HCT116 (cell line): Measurements from ENCODE around the gene AOPEP. TPM values are rescaled to one million over a fixed set of nuclear protein-coding genes. Genes with fewer than 3 reads are reported as not detected.

ENCODE experiments used
- ATAC-seq: fragments of 200-7000 bp; cut with Tn5 transposase; 2 replicates; pipeline ENCODE4 v1.9.1; 2020; ENCODE audit warnings: mild to moderate bottlenecking, moderate library complexity
- BruUV-seq: library from RNA; stranded (reverse); fragments of 400-500 nt; replicated peaks from 2 replicates; lab custom pipeline; 2021; lab: Mats Ljungman, UMichigan
- CTCF ChIA-PET: fragments of 300-600 bp; sonication (Branson Sonifier 250); formaldehyde crosslinking; loops from one replicate; lab custom pipeline; 2021; ENCODE audit warnings: antibody characterized with exemption; lab: Charles Lee
- POLR2A ChIA-PET: fragments of 300-600, 350-600 bp; sonication (Branson Sonifier 250); formaldehyde crosslinking; loops from one replicate; lab custom pipeline; 2021; ENCODE audit warnings: antibody characterized with exemption; lab: Charles Lee
- RAD21 ChIA-PET, 2 experiments: fragments of 300-600 bp; sonication (Branson Sonifier 250); formaldehyde crosslinking; loops; one replicate each; lab custom pipeline; 2023; ENCODE audit warnings: low total read pairs in 2 of 2; ENCODE audit not compliant: uncharacterized antibody in 2 of 2, unreplicated experiment in 2 of 2, low non-redundant PET in 1 of 2; lab: Charles Lee
- DNase-seq: peaks from one replicate; pipeline ENCODE4 v3.0.0-alpha.2; 2010; ENCODE audit warnings: low read depth, low spot score
- H2AFZ ChIP-seq: fragments of 200-600 bp; shearing (Covaris generic), sonication (generic); 2 replicates; pipeline ENCODE4 v1.6.1; 2017; ENCODE audit warnings: low read depth, mixed run types, mixed read lengths, antibody characterized with exemption, low read length; ENCODE audit not compliant: poor library complexity, severe bottlenecking
- H3K27ac ChIP-seq: 2 replicates; pipeline ENCODE4 v1.5.1; 2012; ENCODE audit warnings: low read depth, low read length
- H3K27me3 ChIP-seq: fragments of 200-600 bp; sonication (generic); 2 replicates; pipeline ENCODE4 v1.6.1; 2016; ENCODE audit warnings: mixed run types, low read length, mixed read lengths; ENCODE audit not compliant: insufficient read depth
- H3K36me3 ChIP-seq, 2 experiments: fragments of 200-500 bp in 1 of 2; fragments of 200-600 bp in 1 of 2; sonication (Bioruptor generic) in 1 of 2; sonication (generic) in 1 of 2; 2 replicates each; pipeline versions ENCODE4 v1.5.1 to v1.6.1; 2014 to 2016; ENCODE audit warnings: low read length in 2 of 2, inconsistent platforms in 1 of 2, mixed read lengths in 1 of 2, mixed run types in 1 of 2; ENCODE audit not compliant: insufficient read depth in 2 of 2, control insufficient read depth in 1 of 2
- H3K4me1 ChIP-seq, 2 experiments: fragments of 200-600 bp in 1 of 2; sonication (generic) in 1 of 2; 2 replicates each; pipeline versions ENCODE4 v1.5.1 to v1.6.1; 2012 to 2017; ENCODE audit warnings: low read length in 2 of 2, inconsistent platforms in 1 of 2, mild to moderate bottlenecking in 1 of 2, mixed read lengths in 1 of 2, mixed run types in 1 of 2, moderate library complexity in 1 of 2; ENCODE audit not compliant: insufficient read depth in 2 of 2, control insufficient read depth in 1 of 2
- H3K4me2 ChIP-seq: fragments of 200-600 bp; sonication (generic); 2 replicates; pipeline ENCODE4 v1.6.1; 2017; ENCODE audit warnings: mixed run types, low read length, mixed read lengths
- H3K4me3 ChIP-seq, 2 experiments: fragments of 200-600 bp in 1 of 2; sonication (generic) in 1 of 2; replicated peaks in 1 of 2; 2 replicates each; pipeline ENCODE4 v1.5.1; 2011 to 2016; ENCODE audit warnings: low read length in 2 of 2, control low read depth in 1 of 2, low read depth in 1 of 2, mild to moderate bottlenecking in 1 of 2, mixed read lengths in 1 of 2, mixed run types in 1 of 2
- H3K79me2 ChIP-seq: fragments of 200-600 bp; sonication (generic); 2 replicates; pipeline ENCODE4 v1.6.1; 2017; ENCODE audit warnings: mild to moderate bottlenecking, mixed run types, low read length, moderate library complexity, mixed read lengths; ENCODE audit not compliant: insufficient read depth
- H3K9ac ChIP-seq: fragments of 200-600 bp; sonication (generic); 2 replicates; pipeline ENCODE4 v1.6.1; 2016; ENCODE audit warnings: low read length, mixed read lengths
- H3K9me2 ChIP-seq: fragments of 200-600 bp; sonication (generic), shearing (Covaris generic); 2 replicates; pipeline ENCODE4 v1.6.1; 2017; ENCODE audit warnings: mixed run types, mild to moderate bottlenecking, moderate library complexity; ENCODE audit not compliant: insufficient read depth
- H3K9me3 ChIP-seq, 2 experiments: fragments of 200-500 bp in 1 of 2; fragments of 200-600 bp in 1 of 2; sonication (Bioruptor generic) in 1 of 2; sonication (generic) in 1 of 2; 2 replicates each; pipeline ENCODE4 v1.6.1; 2014 to 2017; ENCODE audit warnings: low read length in 2 of 2, mixed read lengths in 2 of 2, inconsistent platforms in 1 of 2, low read depth in 1 of 2, mild to moderate bottlenecking in 1 of 2, mixed run types in 1 of 2, moderate library complexity in 1 of 2; ENCODE audit not compliant: control insufficient read depth in 1 of 2, insufficient read depth in 1 of 2
- H4K20me1 ChIP-seq: fragments of 200-600 bp; sonication (generic), shearing (Covaris generic); 2 replicates; pipeline ENCODE4 v1.6.1; 2017; ENCODE audit warnings: mixed run types, mild to moderate bottlenecking, moderate library complexity; ENCODE audit not compliant: insufficient read depth
- CBX3 ChIP-seq: IDR thresholded peaks from 2 replicates; pipeline ENCODE4 v1.6.1; 2012; ENCODE audit warnings: low read depth
- CEBPB ChIP-seq: IDR thresholded peaks from 2 replicates; pipeline ENCODE4 v1.6.1; 2012; ENCODE audit warnings: low read depth
- ELF1 ChIP-seq: IDR thresholded peaks from 2 replicates; pipeline ENCODE4 v1.6.1; 2012; ENCODE audit warnings: low read depth, borderline replicate concordance
- EZH2phosphoT487 ChIP-seq: fragments of 200-600 bp; IDR thresholded peaks from 2 replicates; pipeline ENCODE4 v1.6.1; 2018; ENCODE audit warnings: antibody characterized with exemption, borderline replicate concordance
- FOSL1 ChIP-seq: IDR thresholded peaks from 2 replicates; pipeline ENCODE4 v1.6.1; 2012; ENCODE audit warnings: low read depth
- POLR2A ChIP-seq: IDR thresholded peaks from 2 replicates; pipeline ENCODE4 v1.7.0; 2011; ENCODE audit warnings: borderline replicate concordance; ENCODE audit not compliant: insufficient read depth, insufficient read length; ENCODE audit errors: extremely low read depth
- SIN3A ChIP-seq: IDR thresholded peaks from 2 replicates; pipeline ENCODE4 v1.6.1; 2012; ENCODE audit warnings: low read depth
- SP1 ChIP-seq: IDR thresholded peaks from 2 replicates; pipeline ENCODE4 v1.6.1; 2012; ENCODE audit warnings: low read depth
- TCF7L2 ChIP-seq: IDR thresholded peaks from 2 replicates; pipeline ENCODE4 v1.7.0; 2011; ENCODE audit warnings: borderline replicate concordance, inconsistent platforms; ENCODE audit not compliant: insufficient read depth, insufficient read length; ENCODE audit errors: extremely low read depth
- YY1 ChIP-seq: IDR thresholded peaks from 2 replicates; pipeline ENCODE4 v1.6.1; 2011; ENCODE audit warnings: low read length, low read depth, moderate library complexity, mild to moderate bottlenecking; ENCODE audit not compliant: insufficient replicate concordance; ENCODE audit errors: extremely low read depth
- ZBTB33 ChIP-seq: IDR thresholded peaks from 2 replicates; pipeline ENCODE4 v1.6.1; 2011; ENCODE audit warnings: mild to moderate bottlenecking, low read length, moderate library complexity; ENCODE audit not compliant: insufficient replicate concordance; ENCODE audit errors: extremely low read depth
- ZFX ChIP-seq: fragments of 450-650 bp; IDR thresholded peaks from 2 replicates; pipeline ENCODE4 v1.6.1; 2017
- intact Hi-C: fragments of 100-400 bp; cut with micrococcal nuclease; formaldehyde crosslinking; loops from 2 replicates; pipeline ENCODE4 v1.10.0; 2022
- total RNA-seq: library from RNA; stranded (reverse); gene quantifications from one replicate; pipeline ENCODE4 v1.2.1, GENCODE V29; 2021; ENCODE audit not compliant: unreplicated experiment

Gene AOPEP
- total RNA-seq, 1 experiment from 2014 or later = 15.1 TPM

- CTCF ChIA-PET = no interaction called here
- no peak overlapping the region; the same call in 1 of the 2 replicates for H3K4me2 ChIP-seq
- no peak overlapping the region for H3K27ac ChIP-seq
Measured at GRCh38 chr9:94865582-94866452, 139.3 kb downstream of the AOPEP start.

More at GRCh38 chr9:94865582-94866452, 139.3 kb downstream of the AOPEP start:
- DNase-seq (no peak), ATAC-seq (no peak)
- Histone ChIP-seq H3K4me1 (peaks cover 37 to 49% of the 10 kb centered on the region in 2 experiments), H3K9ac (no peak overlapping the region), H3K4me3 (no peak overlapping the region), H3K9me2 (no peaks in the 10 kb centered on the region), H3K9me3 (no peaks in the 10 kb centered on the region), H3K79me2 (no peaks in the 10 kb centered on the region), H3K36me3 (no peaks in the 10 kb centered on the region), H2AFZ (no peak overlapping the region), H4K20me1 (no peaks in the 10 kb centered on the region), H3K27me3 (no peaks in the 10 kb centered on the region)
- no TSS peak for BruUV-seq
- ChIA-PET RAD21 (no interaction called here), POLR2A (interaction anchor here (1.2 kb wide), 2 partner anchors 13 to 47 kb away, joined by 3 read pairs; no protein-coding TSS in a partner anchor)
- intact Hi-C loops = loop anchor here (5.0 kb wide), 1 partner anchor 136 kb away; no protein-coding TSS in a partner anchor
- TF ChIP-seq POLR2A = no peak
- TF ChIP-seq SIN3A = no peak
- TF ChIP-seq ELF1 = no peak
- TF ChIP-seq CBX3 = no peak
- no peak for TF ChIP-seq TCF7L2
- no peak for TF ChIP-seq YY1
- TF ChIP-seq SP1 = no peak
- TF ChIP-seq EZH2phosphoT487 = no peak
- no peak for TF ChIP-seq CEBPB
- TF ChIP-seq FOSL1 = no peak
- no peak for TF ChIP-seq ZBTB33
- no peak for TF ChIP-seq ZFX
